HCT116 (cell line): ENCODE results near the gene TMEM150A.

ENCODE experiments used
- EGR1 ChIP-seq: IDR thresholded peaks from 2 replicates; pipeline ENCODE4 v1.6.1; 2012; ENCODE audit warnings: low read depth
- ELF1 ChIP-seq: IDR thresholded peaks from 2 replicates; pipeline ENCODE4 v1.6.1; 2012; ENCODE audit warnings: low read depth, borderline replicate concordance
- EZH2 ChIP-seq: fragments of 200-600 bp; sonication (generic); IDR thresholded peaks from 2 replicates; pipeline ENCODE4 v1.6.1; 2017; ENCODE audit warnings: antibody characterized with exemption, mixed run types
- POLR2A ChIP-seq: IDR thresholded peaks from 2 replicates; pipeline ENCODE4 v1.7.0; 2011; ENCODE audit warnings: borderline replicate concordance; ENCODE audit not compliant: insufficient read depth, insufficient read length; ENCODE audit errors: extremely low read depth
- POLR2AphosphoS5 ChIP-seq: IDR thresholded peaks from 2 replicates; pipeline ENCODE4 v1.6.1; 2011; ENCODE audit warnings: mild to moderate bottlenecking, low read depth, low read length, moderate library complexity
- YY1 ChIP-seq: IDR thresholded peaks from 2 replicates; pipeline ENCODE4 v1.6.1; 2011; ENCODE audit warnings: low read length, low read depth, moderate library complexity, mild to moderate bottlenecking; ENCODE audit not compliant: insufficient replicate concordance; ENCODE audit errors: extremely low read depth
- ZFX ChIP-seq: fragments of 450-650 bp; IDR thresholded peaks from 2 replicates; pipeline ENCODE4 v1.6.1; 2017
- TF ChIP-seq, protein P1 (sequence below): IDR thresholded peaks from 2 replicates; pipeline ENCODE4 v1.6.1; 2012; ENCODE audit warnings: low read depth
- TF ChIP-seq, protein P2 (sequence below), 3 experiments: fragments of 200-600 bp in 1 of 3; sonication (generic) in 1 of 3; IDR thresholded peaks in 2 of 3; conservative IDR thresholded peaks in 1 of 3; 2 replicates each; pipeline ENCODE4 v1.5.1; 2012 to 2017; ENCODE audit warnings: low read depth in 2 of 3, low read length in 2 of 3, antibody characterized with exemption in 1 of 3, borderline replicate concordance in 1 of 3, control low read depth in 1 of 3, mild to moderate bottlenecking in 1 of 3, mixed read lengths in 1 of 3, mixed run types in 1 of 3, moderate library complexity in 1 of 3; ENCODE audit not compliant: insufficient read depth in 1 of 3

DNA sequence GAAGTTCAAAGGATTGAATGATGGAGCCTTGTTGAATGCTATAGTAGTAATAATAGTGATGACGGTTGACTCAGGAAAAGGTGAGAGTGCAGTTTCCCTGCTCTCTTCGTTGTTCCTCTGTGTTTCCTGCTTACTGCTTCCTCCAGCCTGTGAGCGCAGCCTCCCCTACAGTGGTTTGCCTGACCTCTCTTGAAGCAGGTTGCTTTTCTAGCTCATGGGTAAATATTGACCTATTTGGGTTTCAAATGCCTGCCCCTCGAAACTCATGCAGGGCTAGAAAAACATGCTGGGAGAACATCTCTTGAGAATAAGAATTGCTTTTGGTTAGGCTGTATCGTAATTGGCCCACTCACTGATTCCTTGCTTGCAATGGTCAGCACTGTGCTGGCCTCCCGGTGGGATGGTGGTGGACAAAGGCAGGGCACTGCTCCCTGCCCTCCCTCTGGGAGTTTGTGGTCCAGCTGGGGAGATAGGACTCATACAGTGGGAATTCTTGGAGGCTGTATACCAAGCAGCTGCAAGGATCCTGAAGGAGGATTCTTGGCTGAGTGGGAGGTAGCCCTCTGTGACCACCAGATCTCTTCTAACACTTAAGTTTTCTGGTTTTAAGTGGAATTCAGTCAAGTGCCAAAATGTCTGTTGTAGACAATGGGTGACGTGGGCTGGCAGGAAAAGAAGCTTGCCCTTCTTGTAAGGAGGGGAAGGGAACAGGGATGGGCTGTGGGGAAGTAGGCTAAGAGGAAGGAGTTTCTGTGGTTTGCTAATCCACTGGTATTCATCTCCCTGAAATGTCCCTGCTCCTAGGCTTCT lies 12.3 kb downstream of the TMEM150A start:
- TF ChIP-seq, protein P1, sequence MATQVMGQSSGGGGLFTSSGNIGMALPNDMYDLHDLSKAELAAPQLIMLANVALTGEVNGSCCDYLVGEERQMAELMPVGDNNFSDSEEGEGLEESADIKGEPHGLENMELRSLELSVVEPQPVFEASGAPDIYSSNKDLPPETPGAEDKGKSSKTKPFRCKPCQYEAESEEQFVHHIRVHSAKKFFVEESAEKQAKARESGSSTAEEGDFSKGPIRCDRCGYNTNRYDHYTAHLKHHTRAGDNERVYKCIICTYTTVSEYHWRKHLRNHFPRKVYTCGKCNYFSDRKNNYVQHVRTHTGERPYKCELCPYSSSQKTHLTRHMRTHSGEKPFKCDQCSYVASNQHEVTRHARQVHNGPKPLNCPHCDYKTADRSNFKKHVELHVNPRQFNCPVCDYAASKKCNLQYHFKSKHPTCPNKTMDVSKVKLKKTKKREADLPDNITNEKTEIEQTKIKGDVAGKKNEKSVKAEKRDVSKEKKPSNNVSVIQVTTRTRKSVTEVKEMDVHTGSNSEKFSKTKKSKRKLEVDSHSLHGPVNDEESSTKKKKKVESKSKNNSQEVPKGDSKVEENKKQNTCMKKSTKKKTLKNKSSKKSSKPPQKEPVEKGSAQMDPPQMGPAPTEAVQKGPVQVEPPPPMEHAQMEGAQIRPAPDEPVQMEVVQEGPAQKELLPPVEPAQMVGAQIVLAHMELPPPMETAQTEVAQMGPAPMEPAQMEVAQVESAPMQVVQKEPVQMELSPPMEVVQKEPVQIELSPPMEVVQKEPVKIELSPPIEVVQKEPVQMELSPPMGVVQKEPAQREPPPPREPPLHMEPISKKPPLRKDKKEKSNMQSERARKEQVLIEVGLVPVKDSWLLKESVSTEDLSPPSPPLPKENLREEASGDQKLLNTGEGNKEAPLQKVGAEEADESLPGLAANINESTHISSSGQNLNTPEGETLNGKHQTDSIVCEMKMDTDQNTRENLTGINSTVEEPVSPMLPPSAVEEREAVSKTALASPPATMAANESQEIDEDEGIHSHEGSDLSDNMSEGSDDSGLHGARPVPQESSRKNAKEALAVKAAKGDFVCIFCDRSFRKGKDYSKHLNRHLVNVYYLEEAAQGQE, result no peak
- TF ChIP-seq ELF1, result no peak
- TF ChIP-seq EZH2, result no peak
- TF ChIP-seq, protein P2, sequence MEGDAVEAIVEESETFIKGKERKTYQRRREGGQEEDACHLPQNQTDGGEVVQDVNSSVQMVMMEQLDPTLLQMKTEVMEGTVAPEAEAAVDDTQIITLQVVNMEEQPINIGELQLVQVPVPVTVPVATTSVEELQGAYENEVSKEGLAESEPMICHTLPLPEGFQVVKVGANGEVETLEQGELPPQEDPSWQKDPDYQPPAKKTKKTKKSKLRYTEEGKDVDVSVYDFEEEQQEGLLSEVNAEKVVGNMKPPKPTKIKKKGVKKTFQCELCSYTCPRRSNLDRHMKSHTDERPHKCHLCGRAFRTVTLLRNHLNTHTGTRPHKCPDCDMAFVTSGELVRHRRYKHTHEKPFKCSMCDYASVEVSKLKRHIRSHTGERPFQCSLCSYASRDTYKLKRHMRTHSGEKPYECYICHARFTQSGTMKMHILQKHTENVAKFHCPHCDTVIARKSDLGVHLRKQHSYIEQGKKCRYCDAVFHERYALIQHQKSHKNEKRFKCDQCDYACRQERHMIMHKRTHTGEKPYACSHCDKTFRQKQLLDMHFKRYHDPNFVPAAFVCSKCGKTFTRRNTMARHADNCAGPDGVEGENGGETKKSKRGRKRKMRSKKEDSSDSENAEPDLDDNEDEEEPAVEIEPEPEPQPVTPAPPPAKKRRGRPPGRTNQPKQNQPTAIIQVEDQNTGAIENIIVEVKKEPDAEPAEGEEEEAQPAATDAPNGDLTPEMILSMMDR (IDR thresholded peaks at IDR 0.05 in 2 of 3, conservative IDR thresholded peaks at IDR 0.05 in 1 of 3; ENCODE audit: borderline replicate concordance in 1 of 3, insufficient read depth in 1 of 3, low read depth in 2 of 3, low read length in 2 of 3), result no peak
- TF ChIP-seq POLR2AphosphoS5, result no peak
- TF ChIP-seq EGR1, result no peak
- TF ChIP-seq YY1, result no peak
- no peak for TF ChIP-seq POLR2A
- TF ChIP-seq ZFX, result no peak
